ENCODE data around the gene MIEF2. TPM values are rescaled to one million over a fixed set of nuclear protein-coding genes. Genes with fewer than 3 reads are reported as not detected.

MIEF2 gene
- total RNA-seq, 4 donors from 2014 or later = 7.4 to 48.0 (median 21.0) TPM

DNA sequence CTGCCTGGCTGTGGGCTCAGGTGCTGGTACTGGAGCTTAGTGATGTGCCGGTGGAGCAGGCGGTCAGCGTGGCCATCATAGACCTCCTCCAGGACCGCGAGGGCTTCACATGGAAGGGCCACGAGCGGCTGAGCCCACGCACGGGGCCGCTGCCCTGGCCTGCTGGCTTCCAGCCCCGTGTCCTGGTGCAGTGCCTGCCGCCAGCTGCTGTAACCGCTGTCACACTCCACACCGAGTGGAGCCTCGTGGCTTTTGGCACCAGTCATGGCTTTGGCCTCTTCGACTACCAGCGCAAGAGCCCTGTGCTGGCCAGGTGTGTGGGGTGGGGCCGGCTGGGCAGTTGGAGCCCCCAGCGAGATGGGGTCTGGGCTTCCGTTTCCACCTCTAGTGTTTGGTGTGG is 23.0 kb upstream of the MIEF2 start:
- Histone ChIP-seq H3K4me3 (no peak overlapping the region), H3K27ac (no peak overlapping the region), H3K9me3 (no peaks in the 10 kb centered on the region), H3K27me3 (no peaks in the 10 kb centered on the region), H3K36me3 (no peaks in the 10 kb centered on the region), H3K4me1 (no peaks in the 10 kb centered on the region)
- TF ChIP-seq POLR2A (IDR thresholded peaks at IDR 0.05) (no peak), CTCF (IDR thresholded peaks at IDR 0.05) (no peak), EP300 (IDR thresholded peaks at IDR 0.05; ENCODE audit: low read depth) (no peak), POLR2AphosphoS5 (IDR thresholded peaks at IDR 0.05) (no peak)
- DNase-seq = no peak
- in situ Hi-C loops (cut with MboI; ENCODE audit: low pct_ligation_motif_present in 1 of 4, low pct_unique_long_range_greater_than_20kb in 1 of 4, low sequenced_read_pairs in 3 of 4) = no loop called here
- 95% methylated on average over 18 of the region's 20 CpGs; no CpG with 5 or more reads in 1 of the 2 donors for WGBS, 2 donors (ENCODE audit: low coverage in 1 of 2)
- intact Hi-C loops (cut with DNase I; ENCODE audit: low total_unique reads) = no loop called here

GRCh38 chr17:18238299-18238698 is 22.2 kb upstream of the MIEF2 start:
- H3K36me3 ChIP-seq = no peaks in the 10 kb centered on the region
- no peaks in the 10 kb centered on the region for H3K9me3 ChIP-seq
- no peaks in the 10 kb centered on the region for H3K27me3 ChIP-seq
- in situ Hi-C loops (cut with MboI; ENCODE audit: low pct_ligation_motif_present in 1 of 4, low pct_unique_long_range_greater_than_20kb in 1 of 4, low sequenced_read_pairs in 3 of 4) = no loop called here
- H3K4me1 ChIP-seq = no peaks in the 10 kb centered on the region
- H3K27ac ChIP-seq = no peak overlapping the region
- 88% methylated on average over 18 of the region's 18 CpGs; no CpG with 5 or more reads in 1 of the 2 donors for WGBS, 2 donors (ENCODE audit: low coverage in 1 of 2)
- DNase-seq = no peak
- TF ChIP-seq POLR2AphosphoS5 (IDR thresholded peaks at IDR 0.05) (no peak), CTCF (IDR thresholded peaks at IDR 0.05) (no peak), POLR2A (IDR thresholded peaks at IDR 0.05) (no peak), EP300 (IDR thresholded peaks at IDR 0.05; ENCODE audit: low read depth) (no peak)
- intact Hi-C loops (cut with DNase I; ENCODE audit: low total_unique reads) = no loop called here
- H3K4me3 ChIP-seq = no peak overlapping the region

- Histone ChIP-seq H3K27ac (no peak overlapping the region), H3K27me3 (no peaks in the 10 kb centered on the region), H3K4me1 (no peaks in the 10 kb centered on the region), H3K36me3 (peaks cover 0 to 8% (median 4%) of the 10 kb centered on the region in 4 donors), H3K9me3 (no peaks in the 10 kb centered on the region), H3K4me3 (no peak overlapping the region)
- intact Hi-C loops (cut with DNase I; ENCODE audit: low total_unique reads) = no loop called here
- TF ChIP-seq CTCF (IDR thresholded peaks at IDR 0.05) (no peak), POLR2A (IDR thresholded peaks at IDR 0.05) (no peak), EP300 (IDR thresholded peaks at IDR 0.05; ENCODE audit: low read depth) (no peak)
- in situ Hi-C loops (cut with MboI; ENCODE audit: low pct_ligation_motif_present in 1 of 4, low pct_unique_long_range_greater_than_20kb in 1 of 4, low sequenced_read_pairs in 3 of 4) = no loop called here
- 75% methylated on average over 4 of the region's 19 CpGs; no CpG with 5 or more reads in 1 of the 2 donors for WGBS, 2 donors (ENCODE audit: low coverage in 1 of 2)
- DNase-seq = no peak
Measured at GRCh38 chr17:18240449-18240848, 20.0 kb upstream of the MIEF2 start.

- H3K36me3 ChIP-seq = peaks cover 0 to 17% (median 9%) of the 10 kb centered on the region in 4 donors
- in situ Hi-C loops (cut with MboI; ENCODE audit: low pct_ligation_motif_present in 1 of 4, low pct_unique_long_range_greater_than_20kb in 1 of 4, low sequenced_read_pairs in 3 of 4) = no loop called here
Measured at GRCh38 chr17:18241229-18241871, 19.1 kb upstream of the MIEF2 start.

More at GRCh38 chr17:18241229-18241871, 19.1 kb upstream of the MIEF2 start:
- no peak overlapping the region for H3K4me3 ChIP-seq
- intact Hi-C loops (cut with DNase I; ENCODE audit: low total_unique reads) = no loop called here
- 91% methylated on average over 28 of the region's 28 CpGs; no CpG with 5 or more reads in 1 of the 2 donors for WGBS, 2 donors (ENCODE audit: low coverage in 1 of 2)
- no peaks in the 10 kb centered on the region for H3K9me3 ChIP-seq
- TF ChIP-seq CTCF (IDR thresholded peaks at IDR 0.05) (no peak), POLR2AphosphoS5 (IDR thresholded peaks at IDR 0.05) (no peak), POLR2A (IDR thresholded peaks at IDR 0.05) (no peak), EP300 (IDR thresholded peaks at IDR 0.05; ENCODE audit: low read depth) (no peak)
- peaks cover 0 to under 1% (median 0%) of the 10 kb centered on the region in 4 donors for H3K4me1 ChIP-seq
- DNase-seq = no peak
- H3K27me3 ChIP-seq = no peaks in the 10 kb centered on the region
- H3K27ac ChIP-seq = no peak overlapping the region

Measured in transverse colon (tissue), 4 donors.